ENCODE measurements around the gene RIOK2. TPM values are rescaled to one million over a fixed set of nuclear protein-coding genes. Genes with fewer than 3 reads are reported as not detected.

Gene RIOK2
- total RNA-seq, 1 experiment from 2014 or later = 42.9 TPM

- no peaks in the 10 kb centered on the region for H3K4me1 ChIP-seq (ENCODE audit: insufficient read depth, low read length, poor library complexity, severe bottlenecking)
- BruUV-seq (replicated peaks) = no TSS peak
- H3K4me3 ChIP-seq (ENCODE audit: low read depth, low read length, poor library complexity, severe bottlenecking) = no peak overlapping the region
- no peak for TF ChIP-seq EZH2 (IDR thresholded peaks at IDR 0.05; ENCODE audit: borderline replicate concordance, low read depth, low read length, poor library complexity, severe bottlenecking)
- H3K27ac ChIP-seq (ENCODE audit: low read depth, low read length, poor library complexity, severe bottlenecking) = no peak overlapping the region
- ChIA-PET CTCF (no interaction called here), POLR2A (ENCODE audit: low non-redundant PET) (no interaction called here)
- no peaks in the 10 kb centered on the region for H3K9me3 ChIP-seq (ENCODE audit: low read depth, low read length, poor library complexity, severe bottlenecking)
- intact Hi-C loops (cut with micrococcal nuclease; ENCODE audit: unreplicated experiment) = no loop called here
- DNase-seq (ENCODE audit: low spot score) = no peak
- H3K36me3 ChIP-seq (ENCODE audit: insufficient read depth, low read length, poor library complexity, severe bottlenecking) = no peaks in the 10 kb centered on the region
- peaks cover 7% of the 10 kb centered on the region for H3K27me3 ChIP-seq (replicated peaks; ENCODE audit: insufficient read depth, low read depth, low read length, poor library complexity)
Observed at GRCh38 chr5:97124335-97124734, 58.7 kb downstream of the RIOK2 start.

- intact Hi-C loops (cut with micrococcal nuclease; ENCODE audit: unreplicated experiment) = no loop called here
- H3K9me3 ChIP-seq (ENCODE audit: low read depth, low read length, poor library complexity, severe bottlenecking) = no peaks in the 10 kb centered on the region
- POLR2A ChIA-PET (ENCODE audit: low non-redundant PET) = no interaction called here
- CTCF ChIA-PET = no interaction called here
- H3K27ac ChIP-seq (ENCODE audit: low read depth, low read length, poor library complexity, severe bottlenecking) = no peak overlapping the region
- H3K27me3 ChIP-seq (replicated peaks; ENCODE audit: insufficient read depth, low read depth, low read length, poor library complexity) = peaks cover 7% of the 10 kb centered on the region
- BruUV-seq (replicated peaks) = no TSS peak
- DNase-seq (ENCODE audit: low spot score) = no peak
- no peaks in the 10 kb centered on the region for H3K4me1 ChIP-seq (ENCODE audit: insufficient read depth, low read length, poor library complexity, severe bottlenecking)
- no peak for TF ChIP-seq CTCF (conservative IDR thresholded peaks at IDR 0.05; ENCODE audit: low read depth, low read length)
- TF ChIP-seq EZH2 (IDR thresholded peaks at IDR 0.05; ENCODE audit: borderline replicate concordance, low read depth, low read length, poor library complexity, severe bottlenecking) = no peak
- no peak overlapping the region for H3K4me3 ChIP-seq (ENCODE audit: low read depth, low read length, poor library complexity, severe bottlenecking)
- H3K36me3 ChIP-seq (ENCODE audit: insufficient read depth, low read length, poor library complexity, severe bottlenecking) = no peaks in the 10 kb centered on the region
Observed at GRCh38 chr5:97121848-97122247, 61.2 kb downstream of the RIOK2 start.

GRCh38 chr5:97120195-97120594 is 62.9 kb downstream of the RIOK2 start:
- Histone ChIP-seq H3K27me3 (replicated peaks; ENCODE audit: insufficient read depth, low read depth, low read length, poor library complexity) (peaks cover 7% of the 10 kb centered on the region), H3K9me3 (ENCODE audit: low read depth, low read length, poor library complexity, severe bottlenecking) (no peaks in the 10 kb centered on the region), H3K4me1 (ENCODE audit: insufficient read depth, low read length, poor library complexity, severe bottlenecking) (no peaks in the 10 kb centered on the region), H3K4me3 (ENCODE audit: low read depth, low read length, poor library complexity, severe bottlenecking) (no peak overlapping the region), H3K27ac (ENCODE audit: low read depth, low read length, poor library complexity, severe bottlenecking) (no peak overlapping the region), H3K36me3 (ENCODE audit: insufficient read depth, low read length, poor library complexity, severe bottlenecking) (no peaks in the 10 kb centered on the region)
- no peak for TF ChIP-seq EZH2 (IDR thresholded peaks at IDR 0.05; ENCODE audit: borderline replicate concordance, low read depth, low read length, poor library complexity, severe bottlenecking)
- no peak for TF ChIP-seq CTCF (conservative IDR thresholded peaks at IDR 0.05; ENCODE audit: low read depth, low read length)
- DNase-seq (ENCODE audit: low spot score) = no peak
- ChIA-PET CTCF (no interaction called here), POLR2A (ENCODE audit: low non-redundant PET) (no interaction called here)
- intact Hi-C loops (cut with micrococcal nuclease; ENCODE audit: unreplicated experiment) = no loop called here
- no TSS peak for BruUV-seq (replicated peaks)

- Histone ChIP-seq H3K4me1 (ENCODE audit: insufficient read depth, low read length, poor library complexity, severe bottlenecking) (no peaks in the 10 kb centered on the region), H3K9me3 (ENCODE audit: low read depth, low read length, poor library complexity, severe bottlenecking) (no peaks in the 10 kb centered on the region), H3K27ac (ENCODE audit: low read depth, low read length, poor library complexity, severe bottlenecking) (no peak overlapping the region), H3K4me3 (ENCODE audit: low read depth, low read length, poor library complexity, severe bottlenecking) (no peak overlapping the region), H3K36me3 (ENCODE audit: insufficient read depth, low read length, poor library complexity, severe bottlenecking) (no peaks in the 10 kb centered on the region), H3K27me3 (replicated peaks; ENCODE audit: insufficient read depth, low read depth, low read length, poor library complexity) (peaks cover 7% of the 10 kb centered on the region)
- no TSS peak for BruUV-seq (replicated peaks)
- ChIA-PET POLR2A (ENCODE audit: low non-redundant PET) (no interaction called here), CTCF (no interaction called here)
- intact Hi-C loops (cut with micrococcal nuclease; ENCODE audit: unreplicated experiment) = no loop called here
- TF ChIP-seq CTCF (conservative IDR thresholded peaks at IDR 0.05; ENCODE audit: low read depth, low read length) (no peak), EZH2 (IDR thresholded peaks at IDR 0.05; ENCODE audit: borderline replicate concordance, low read depth, low read length, poor library complexity, severe bottlenecking) (no peak)
- no peak for DNase-seq (ENCODE audit: low spot score)
Observed at GRCh38 chr5:97119007-97119390, 64.0 kb downstream of the RIOK2 start.
